GM19467 (cell line): ENCODE results near the gene PCBP3.

Source experiments
- ATAC-seq: cut with Tn5 transposase; IDR thresholded peaks from one replicate; pipeline ENCODE4 v1.9.1; 2021; ENCODE audit warnings: mild to moderate bottlenecking, moderate library complexity; ENCODE audit not compliant: unreplicated experiment

PCBP3 gene

GRCh38 chr21:45855248-45855811, 211.8 kb downstream of the PCBP3 start:
- no peak for ATAC-seq

DNA sequence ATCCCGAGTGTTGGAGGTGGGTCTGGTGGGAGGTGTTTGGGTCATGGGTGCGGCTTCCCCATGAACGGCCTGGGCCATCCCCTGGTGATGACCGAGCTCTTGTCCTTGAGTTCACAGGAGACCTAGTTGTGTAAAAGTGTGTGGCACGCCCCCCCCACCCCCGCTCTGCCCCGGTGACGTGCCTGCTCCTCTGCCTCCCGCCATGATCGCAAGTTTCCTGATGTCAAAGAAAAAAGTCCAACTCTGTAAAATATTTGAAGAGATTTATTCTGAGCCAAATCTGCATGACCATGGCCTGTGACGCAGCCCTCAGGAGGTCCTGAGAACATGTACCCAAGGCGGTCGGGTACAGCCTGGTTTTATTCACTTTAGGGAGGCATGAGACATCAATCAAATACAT, 212.9 kb downstream of the PCBP3 start:
- ATAC-seq: no peak

DNA sequence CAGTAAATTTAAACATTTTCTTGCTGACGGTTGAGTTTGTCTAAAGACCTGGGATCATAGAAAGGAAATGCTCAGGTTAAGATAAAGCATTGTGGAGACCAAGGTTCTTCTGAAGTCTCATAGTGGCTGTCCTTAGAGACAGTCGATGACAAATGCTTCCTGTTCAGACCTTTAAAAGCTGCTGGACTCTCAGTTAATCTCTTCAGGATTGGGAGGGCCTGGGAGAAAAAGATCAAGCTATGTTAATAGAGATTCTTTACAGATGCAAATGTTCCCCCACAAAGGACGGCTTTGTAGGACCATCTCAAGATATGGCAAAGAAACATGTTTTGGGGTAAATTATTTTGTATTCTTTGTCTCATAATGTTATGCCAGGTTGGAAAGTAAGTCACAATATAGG, 213.4 kb downstream of the PCBP3 start:
- ATAC-seq: no peak

- ATAC-seq: no peak
Observed at GRCh38 chr21:45857761-45858160, 214.2 kb downstream of the PCBP3 start.

DNA sequence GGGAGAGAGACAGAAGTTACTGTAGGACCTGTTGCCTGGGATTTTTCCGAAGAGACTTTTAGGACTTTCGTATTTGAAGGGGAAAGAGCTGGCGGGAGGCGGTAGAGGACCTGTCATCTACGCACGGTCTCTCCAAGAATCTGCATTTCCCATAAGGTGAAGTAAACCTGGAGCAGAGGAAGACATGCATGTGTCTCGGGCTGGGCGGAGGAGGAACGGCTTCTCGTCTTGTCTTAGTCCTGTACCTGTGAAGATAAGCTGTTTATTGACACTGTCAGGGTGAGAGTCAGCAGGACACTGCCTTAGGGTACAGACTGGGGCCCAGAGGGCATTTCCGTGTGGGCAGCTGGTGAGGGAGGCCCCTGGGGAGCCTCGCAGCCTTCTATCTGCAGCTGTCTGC, 214.7 kb downstream of the PCBP3 start:
- no peak for ATAC-seq

DNA sequence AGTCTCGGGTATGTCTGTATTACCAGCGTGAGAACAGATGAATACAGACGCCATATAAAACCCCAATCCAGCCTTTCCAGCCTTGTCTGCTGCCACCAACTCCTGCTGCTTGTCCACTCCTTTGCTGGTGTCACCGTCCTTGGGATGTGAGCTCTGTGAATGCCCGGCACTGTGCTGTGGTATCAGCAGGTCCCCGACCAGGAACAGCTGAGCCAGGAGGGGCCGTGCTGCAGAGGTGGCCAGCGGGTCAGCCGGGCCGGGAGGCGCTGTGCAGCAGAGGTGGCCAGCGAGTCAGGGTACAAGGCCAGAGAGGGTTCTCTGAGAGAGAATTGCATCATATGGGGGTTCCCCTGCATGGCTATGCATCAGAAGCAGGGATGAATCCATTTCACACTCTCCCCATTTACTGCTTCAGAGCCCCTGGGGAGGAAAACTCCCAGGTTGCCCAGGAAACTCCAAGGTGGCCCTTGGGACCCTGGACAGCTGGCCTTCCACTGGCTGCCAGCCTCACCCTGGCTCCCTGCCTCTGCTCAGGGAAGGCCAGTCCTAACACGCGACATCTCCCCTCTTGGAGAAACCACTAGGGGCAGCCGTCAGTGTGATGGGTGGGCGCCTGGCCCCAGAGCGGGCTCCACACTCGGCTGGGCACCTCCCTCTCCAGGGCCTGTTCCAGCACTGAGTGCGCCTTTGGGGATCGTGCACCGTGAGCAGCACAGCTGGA, 215.7 kb downstream of the PCBP3 start:
- no peak for ATAC-seq

GRCh38 chr21:45859762-45860357, 216.3 kb downstream of the PCBP3 start:
- no peak for ATAC-seq

- no peak for ATAC-seq
Observed at GRCh38 chr21:45860493-45861155, 217.1 kb downstream of the PCBP3 start.

DNA sequence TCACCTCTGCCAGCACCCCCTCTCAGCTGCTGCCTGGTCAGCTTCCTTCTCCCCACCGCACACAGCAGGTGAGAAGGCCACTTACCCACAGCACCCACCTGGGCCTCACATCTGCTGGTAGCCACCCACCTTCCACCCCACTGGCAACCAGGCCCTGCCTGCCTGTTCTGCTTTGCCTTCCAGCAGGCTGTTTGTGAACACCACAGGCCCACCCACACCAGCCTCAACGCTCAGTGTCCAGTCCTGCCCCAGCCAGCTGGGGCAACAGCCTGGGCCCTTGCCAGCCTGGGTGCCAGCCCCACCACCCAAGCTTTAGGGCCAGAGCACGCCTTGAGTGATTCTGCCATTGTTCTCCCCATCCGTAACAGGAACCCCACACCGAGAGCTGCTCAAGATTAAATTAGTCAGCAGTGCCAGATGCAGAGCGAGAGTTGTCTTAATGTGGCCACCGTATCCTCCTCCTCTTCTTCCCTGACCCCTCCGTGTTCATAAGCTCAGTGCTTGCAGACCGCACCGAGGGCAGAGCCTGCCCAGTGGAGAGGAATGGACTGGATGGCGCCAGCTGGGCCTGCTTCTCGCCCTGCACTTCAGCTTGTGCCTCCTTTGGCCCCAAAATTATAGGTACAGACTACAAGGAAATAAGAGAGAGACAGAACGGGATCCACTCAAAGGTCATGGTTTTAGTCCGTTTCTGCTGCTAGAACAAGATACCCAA, 217.8 kb downstream of the PCBP3 start:
- ATAC-seq: no peak

DNA sequence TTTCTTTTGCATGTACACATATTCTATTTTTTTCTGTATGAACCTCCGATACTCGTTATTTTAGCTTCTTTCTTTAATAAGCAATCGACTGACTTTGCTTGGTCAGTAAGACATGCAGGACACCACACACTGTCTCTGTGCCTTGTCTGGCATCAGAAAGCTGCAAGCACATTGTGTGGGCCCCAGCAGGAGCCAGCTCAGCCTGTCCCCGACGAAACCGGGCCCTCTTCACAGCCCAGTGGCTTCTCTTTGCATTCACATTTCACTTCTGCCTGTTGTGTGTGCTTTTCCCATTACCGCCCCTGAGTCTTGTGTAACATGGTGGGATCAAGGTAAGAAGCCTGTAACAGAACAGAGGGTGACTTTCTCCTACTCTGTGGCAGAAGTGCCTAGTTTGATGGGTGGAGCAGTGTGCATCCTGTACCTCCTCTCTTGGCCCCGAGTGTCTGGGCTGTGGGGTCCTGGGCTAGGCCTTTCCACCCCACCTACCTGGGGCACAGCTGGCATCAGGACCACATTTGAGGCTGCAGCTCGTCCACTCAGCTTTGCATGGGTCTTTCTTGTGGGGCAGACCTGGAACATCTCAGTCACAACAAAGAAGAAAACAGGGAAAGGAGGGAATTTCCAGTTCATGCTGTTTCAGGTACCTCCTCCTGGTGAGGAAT, 219.2 kb downstream of the PCBP3 start:
- no peak for ATAC-seq

GRCh38 chr21:45863267-45863666, 219.7 kb downstream of the PCBP3 start:
- ATAC-seq: no peak

GRCh38 chr21:45863751-45864150, 220.2 kb downstream of the PCBP3 start:
- ATAC-seq: no peak

DNA sequence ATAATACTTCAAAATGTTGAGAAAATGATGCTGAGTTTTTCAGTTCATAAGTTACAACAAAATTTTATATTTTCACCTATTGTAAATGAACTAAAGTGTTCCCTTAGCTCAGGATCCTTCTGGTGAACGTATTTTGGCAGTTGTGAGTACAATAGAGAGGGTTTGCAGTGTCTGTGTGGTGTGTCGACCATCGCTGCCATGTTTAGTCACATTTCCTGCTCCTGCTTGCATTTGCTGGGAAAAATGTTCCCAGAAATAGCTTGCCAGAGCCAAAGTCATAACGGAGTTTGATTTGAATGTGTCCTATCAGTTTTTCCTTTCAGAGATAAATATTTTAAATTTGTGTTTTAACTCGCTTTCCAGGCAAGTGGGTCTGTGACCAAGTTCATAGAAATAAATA, 220.9 kb downstream of the PCBP3 start:
- ATAC-seq: no peak

- no peak for ATAC-seq
Observed at GRCh38 chr21:45865106-45865835, 221.7 kb downstream of the PCBP3 start.

DNA sequence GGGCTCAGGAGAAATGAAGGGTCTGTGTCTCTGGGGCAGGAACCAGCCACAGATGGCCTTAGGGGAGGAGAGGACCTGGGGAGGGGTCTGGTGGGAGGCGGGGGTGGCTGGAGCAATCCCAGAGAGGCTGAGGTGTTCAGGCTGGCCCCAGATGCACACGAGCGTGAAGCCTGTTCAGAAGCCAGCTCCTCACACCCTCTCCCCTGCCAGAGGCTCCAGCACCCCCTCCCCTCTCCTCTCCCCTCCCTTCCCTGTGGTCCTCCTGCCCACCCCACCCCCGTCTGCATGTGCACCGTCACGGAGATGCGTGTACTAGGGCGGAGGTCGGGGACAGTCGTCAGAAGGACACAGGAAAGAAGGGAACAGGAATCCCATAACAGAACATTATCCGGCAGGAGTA, 223.0 kb downstream of the PCBP3 start:
- ATAC-seq: no peak

- no peak for ATAC-seq
Observed at GRCh38 chr21:45867041-45867666, 223.6 kb downstream of the PCBP3 start.

DNA sequence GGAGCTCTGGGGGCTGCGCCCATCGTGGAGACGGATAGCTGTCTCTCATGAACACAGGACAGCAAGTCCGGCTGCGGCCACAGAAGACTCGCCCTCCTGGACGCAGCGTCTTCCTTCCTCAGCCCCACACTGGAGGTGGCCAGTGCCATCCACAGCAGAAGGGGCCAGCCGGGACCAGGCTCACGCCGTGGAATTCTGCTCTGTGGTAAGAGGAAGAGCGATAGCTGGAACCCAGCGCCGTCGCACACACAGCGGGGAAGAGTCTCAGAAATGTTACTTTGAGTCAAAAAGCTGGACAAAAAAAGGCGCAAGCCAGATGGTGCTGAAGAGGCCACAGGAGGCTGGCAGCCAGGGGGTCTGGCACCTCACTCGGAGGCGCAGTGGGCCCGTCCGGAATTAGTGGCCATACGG, 224.2 kb downstream of the PCBP3 start:
- no peak for ATAC-seq

- no peak for ATAC-seq
Observed at GRCh38 chr21:45868086-45868485, 224.6 kb downstream of the PCBP3 start.

- no peak for ATAC-seq
Observed at GRCh38 chr21:45868488-45868887, 225.0 kb downstream of the PCBP3 start.
